LoVo (cell line): ENCODE measurements around the gene DCP2.

ENCODE experiments used
- DNase-seq: peaks from one replicate; pipeline ENCODE4 v3.0.0-alpha.2; 2016; ENCODE audit warnings: low spot score

Gene DCP2

GRCh38 chr5:113047733-113048652 is 71.4 kb downstream of the DCP2 start:
- peak; percentile 46 for DNase-seq

GRCh38 chr5:113048931-113049330 is 72.3 kb downstream of the DCP2 start:
- DNase-seq = no peak

GRCh38 chr5:113050721-113051382 is 74.3 kb downstream of the DCP2 start:
- DNase-seq = peak; percentile 6

- DNase-seq = no peak
Observed at GRCh38 chr5:113052041-113052795, 75.6 kb downstream of the DCP2 start.

- DNase-seq = no peak
Observed at GRCh38 chr5:113053511-113053995, 77.0 kb downstream of the DCP2 start.

- DNase-seq = no peak
Observed at GRCh38 chr5:113054899-113055298, 78.3 kb downstream of the DCP2 start.

GRCh38 chr5:113056988-113057387 is 80.4 kb downstream of the DCP2 start:
- DNase-seq = no peak

- DNase-seq = no peak
Observed at GRCh38 chr5:113057557-113057984, 81.0 kb downstream of the DCP2 start.

GRCh38 chr5:113058269-113058668 is 81.7 kb downstream of the DCP2 start:
- DNase-seq = no peak

GRCh38 chr5:113058706-113059226 is 82.2 kb downstream of the DCP2 start:
- DNase-seq = no peak

- no peak for DNase-seq
Observed at GRCh38 chr5:113059232-113060040, 82.8 kb downstream of the DCP2 start.

GRCh38 chr5:113060408-113061025 is 83.9 kb downstream of the DCP2 start:
- DNase-seq = no peak

- no peak for DNase-seq
Observed at GRCh38 chr5:113061846-113062780, 85.5 kb downstream of the DCP2 start.

- no peak for DNase-seq
Observed at GRCh38 chr5:113062869-113063508, 86.4 kb downstream of the DCP2 start.

GRCh38 chr5:113063927-113064326 is 87.3 kb downstream of the DCP2 start:
- no peak for DNase-seq

GRCh38 chr5:113064806-113065205 is 88.2 kb downstream of the DCP2 start:
- DNase-seq = no peak

- DNase-seq = no peak
Observed at GRCh38 chr5:113065626-113066025, 89.0 kb downstream of the DCP2 start.

GRCh38 chr5:113067635-113068344 is 91.2 kb downstream of the DCP2 start:
- no peak for DNase-seq
